Activated CD8-positive, alpha-beta T cell treated with anti-CD3 and anti-CD28 coated beads for 36 hours (primary cell): Measurements from ENCODE around the gene GET3. TPM values are rescaled to one million over a fixed set of nuclear protein-coding genes. Genes with fewer than 3 reads are reported as not detected.

ENCODE experiments used
- ATAC-seq: fragments of 200-7000 bp; cut with Tn5 transposase; one replicate; pipeline ENCODE4 v1.10.0; 2021; ENCODE audit warnings: mild to moderate bottlenecking, moderate library complexity
- CTCF ChIA-PET: fragments of 350-600 bp; sonication (Branson Sonifier 250); formaldehyde crosslinking; loops from one replicate; lab custom pipeline; 2021; ENCODE audit warnings: antibody characterized with exemption; lab: Charles Lee
- POLR2A ChIA-PET: fragments of 350-600 bp; sonication (Branson Sonifier 250); formaldehyde crosslinking; loops from one replicate; lab custom pipeline; 2021; ENCODE audit warnings: antibody characterized with exemption; lab: Charles Lee
- DNase-seq: peaks from one replicate; pipeline ENCODE4 v3.0.0-alpha.2; 2020
- H3K27ac Mint-ChIP-seq: one replicate; pipeline ENCODE4 v1.8.0; 2021; ENCODE audit warnings: mild to moderate bottlenecking, mixed read lengths
- H3K27me3 Mint-ChIP-seq: one replicate; pipeline ENCODE4 v1.8.0; 2021; ENCODE audit warnings: mixed read lengths
- H3K36me3 Mint-ChIP-seq: one replicate; pipeline ENCODE4 v1.8.0; 2021; ENCODE audit warnings: low read depth, mixed read lengths
- H3K4me1 Mint-ChIP-seq: one replicate; pipeline ENCODE4 v1.8.0; 2021; ENCODE audit warnings: low read depth, mixed read lengths
- H3K4me3 Mint-ChIP-seq: one replicate; pipeline ENCODE4 v1.8.0; 2021; ENCODE audit warnings: mild to moderate bottlenecking, moderate library complexity, mixed read lengths
- H3K9me3 Mint-ChIP-seq: one replicate; pipeline ENCODE4 v1.8.0; 2021; ENCODE audit warnings: mixed read lengths
- CTCF ChIP-seq: fragments of 200-600 bp; IDR thresholded peaks from one replicate; pipeline ENCODE4 v1.8.0; 2022; ENCODE audit warnings: antibody characterized with exemption, mild to moderate bottlenecking
- intact Hi-C: fragments of 100-400 bp; cut with micrococcal nuclease; formaldehyde crosslinking; loops from one replicate; pipeline ENCODE4 v1.10.0; 2022
- total RNA-seq, 2 experiments: library from RNA; stranded (reverse); gene quantifications; one replicate each; pipeline ENCODE4 v1.2.3, GENCODE V29; 2021

Gene GET3
- total RNA-seq, 2 experiments from 2014 or later = 50.7 to 52.2 TPM

GRCh38 chr19:12767150-12767549 is 29.9 kb downstream of the GET3 start:
- ATAC-seq (no peak), DNase-seq (no peak)
- Mint-ChIP-seq H3K9me3 (no peaks in the 10 kb centered on the region), H3K27ac (no peak overlapping the region), H3K36me3 (peaks cover 2% of the 10 kb centered on the region), H3K4me3 (no peak overlapping the region), H3K27me3 (no peaks in the 10 kb centered on the region), H3K4me1 (peaks cover 3% of the 10 kb centered on the region)
- ChIA-PET POLR2A (interaction anchor here (0.6 to 3.0 kb wide), 5 partner anchors 11 to 35 kb away, joined by 3 to 9 read pairs (median 3); partner anchors contain the start of genes JUNB, PRDX2 and THSD8), CTCF (interaction anchor here (1.0 to 17.4 kb wide), 9 partner anchors 10 to 110 kb away, joined by 3 to 480 read pairs (median 5); partner anchors contain the start of genes JUNB, PRDX2, RTBDN and THSD8)
- intact Hi-C loops = no loop called here
- TF ChIP-seq CTCF = no peak

GRCh38 chr19:12767666-12768065 is 30.4 kb downstream of the GET3 start:
- peaks cover 3% of the 10 kb centered on the region for H3K4me1 Mint-ChIP-seq
- POLR2A ChIA-PET = interaction anchor here (0.6 to 0.8 kb wide), 4 partner anchors 11 to 29 kb away, joined by 3 read pairs; partner anchors contain the start of gene JUNB
- ATAC-seq (no peak), DNase-seq (no peak)
- peaks cover 2% of the 10 kb centered on the region for H3K36me3 Mint-ChIP-seq
- no peak for TF ChIP-seq CTCF
- intact Hi-C loops = no loop called here
- no peak overlapping the region for H3K4me3 Mint-ChIP-seq
- H3K27me3 Mint-ChIP-seq = no peaks in the 10 kb centered on the region
- H3K9me3 Mint-ChIP-seq = no peaks in the 10 kb centered on the region
- CTCF ChIA-PET = interaction anchor here (1.0 to 17.4 kb wide), 6 partner anchors 10 to 109 kb away, joined by 3 to 480 read pairs (median 21); partner anchors contain the start of genes JUNB, PRDX2 and THSD8
- H3K27ac Mint-ChIP-seq = no peak overlapping the region

GRCh38 chr19:12769689-12770088 is 32.4 kb downstream of the GET3 start:
- no peak for TF ChIP-seq CTCF
- ChIA-PET CTCF (interaction anchor here (0.6 to 17.4 kb wide), 5 partner anchors 9 to 78 kb away, joined by 3 to 480 read pairs (median 10); partner anchors contain the start of genes JUNB, PRDX2, RNASEH2A and THSD8), POLR2A (interaction anchor here (0.8 kb wide), 1 partner anchor 25 kb away, joined by 4 read pairs; no protein-coding TSS in a partner anchor)
- DNase-seq (peak; percentile 84), ATAC-seq (peak; percentile 91)
- intact Hi-C loops = no loop called here
- Mint-ChIP-seq H3K27ac (no peak overlapping the region), H3K9me3 (no peaks in the 10 kb centered on the region), H3K4me3 (peak overlapping the region; percentile 49), H3K36me3 (peaks cover 2% of the 10 kb centered on the region), H3K4me1 (peaks cover 12% of the 10 kb centered on the region), H3K27me3 (no peaks in the 10 kb centered on the region)

- Mint-ChIP-seq H3K4me3 (no peak overlapping the region), H3K36me3 (peaks cover 2% of the 10 kb centered on the region), H3K4me1 (peaks cover 13% of the 10 kb centered on the region), H3K27ac (no peak overlapping the region), H3K9me3 (no peaks in the 10 kb centered on the region), H3K27me3 (no peaks in the 10 kb centered on the region)
- DNase-seq (no peak), ATAC-seq (no peak)
- ChIA-PET CTCF (interaction anchor here (5.9 to 17.4 kb wide), 2 partner anchors 13 to 26 kb away, joined by 62 to 480 read pairs; partner anchors contain the start of genes JUNB, PRDX2 and THSD8), POLR2A (interaction anchor here (1.2 kb wide), 1 partner anchor 21 kb away, joined by 3 read pairs; the partner anchor contains the start of gene JUNB)
- intact Hi-C loops = no loop called here
- no peak for TF ChIP-seq CTCF
Observed at GRCh38 chr19:12770922-12771321, 33.6 kb downstream of the GET3 start.

- ChIA-PET POLR2A (interaction anchor here (0.9 to 1.6 kb wide), 5 partner anchors 14 to 39 kb away, joined by 3 to 5 read pairs (median 3); partner anchors contain the start of genes GET3 and JUNB), CTCF (interaction anchor here (1.2 to 5.9 kb wide), 5 partner anchors 9 to 193 kb away, joined by 4 to 62 read pairs (median 5); partner anchors contain the start of genes PRDX2 and THSD8)
- Mint-ChIP-seq H3K4me3 (no peak overlapping the region), H3K4me1 (peaks cover 16% of the 10 kb centered on the region), H3K27ac (no peak overlapping the region), H3K36me3 (no peaks in the 10 kb centered on the region), H3K27me3 (no peaks in the 10 kb centered on the region), H3K9me3 (no peaks in the 10 kb centered on the region)
- ATAC-seq (no peak), DNase-seq (no peak)
- TF ChIP-seq CTCF = no peak
- intact Hi-C loops = no loop called here
Observed at GRCh38 chr19:12772323-12772722, 35.0 kb downstream of the GET3 start.
